HG03469 (cell line): ENCODE results near the gene SYNE4.
"Not testable (repeated sequence)": the region's sequence is repeated elsewhere in the genome, so short reads cannot be mapped to it uniquely, and the experiment has no call there.

Source experiments
- ATAC-seq: cut with Tn5 transposase; IDR thresholded peaks from one replicate; pipeline ENCODE4 v1.9.1; 2021; ENCODE audit warnings: mild to moderate bottlenecking, moderate library complexity, moderate number of reproducible peaks; ENCODE audit not compliant: unreplicated experiment

Gene SYNE4, protein sequence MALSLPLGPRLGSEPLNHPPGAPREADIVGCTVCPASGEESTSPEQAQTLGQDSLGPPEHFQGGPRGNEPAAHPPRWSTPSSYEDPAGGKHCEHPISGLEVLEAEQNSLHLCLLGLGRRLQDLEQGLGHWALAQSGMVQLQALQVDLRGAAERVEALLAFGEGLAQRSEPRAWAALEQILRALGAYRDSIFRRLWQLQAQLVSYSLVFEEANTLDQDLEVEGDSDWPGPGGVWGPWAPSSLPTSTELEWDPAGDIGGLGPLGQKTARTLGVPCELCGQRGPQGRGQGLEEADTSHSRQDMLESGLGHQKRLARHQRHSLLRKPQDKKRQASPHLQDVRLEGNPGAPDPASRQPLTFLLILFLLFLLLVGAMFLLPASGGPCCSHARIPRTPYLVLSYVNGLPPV

GRCh38 chr19:36008336-36008978 is at the start of gene SYNE4:
SYNE4 (minus strand) TSS chr19:36008813; CDS start chr19:36008681, 132 bp downstream.
- ATAC-seq, result no peak

GRCh38 chr19:36054733-36055686 is 46.4 kb upstream of the SYNE4 start, which contains the start of gene WDR62:
WDR62 (plus strand) TSS chr19:36054897; CDS start chr19:36054972, 75 bp downstream.
- peak; percentile 59 for ATAC-seq

GRCh38 chr19:36054119-36054732 is 45.6 kb upstream of the SYNE4 start, which contains the start of gene THAP8:
THAP8 (minus strand) TSS chr19:36054285; CDS start chr19:36054217, 68 bp downstream.
- peak; percentile 66 for ATAC-seq

- ATAC-seq, result no peak
Measured at GRCh38 chr19:36051637-36052036, 43.0 kb upstream of the SYNE4 start.

- ATAC-seq, result no peak
Measured at GRCh38 chr19:36051236-36051635, 42.6 kb upstream of the SYNE4 start.

DNA sequence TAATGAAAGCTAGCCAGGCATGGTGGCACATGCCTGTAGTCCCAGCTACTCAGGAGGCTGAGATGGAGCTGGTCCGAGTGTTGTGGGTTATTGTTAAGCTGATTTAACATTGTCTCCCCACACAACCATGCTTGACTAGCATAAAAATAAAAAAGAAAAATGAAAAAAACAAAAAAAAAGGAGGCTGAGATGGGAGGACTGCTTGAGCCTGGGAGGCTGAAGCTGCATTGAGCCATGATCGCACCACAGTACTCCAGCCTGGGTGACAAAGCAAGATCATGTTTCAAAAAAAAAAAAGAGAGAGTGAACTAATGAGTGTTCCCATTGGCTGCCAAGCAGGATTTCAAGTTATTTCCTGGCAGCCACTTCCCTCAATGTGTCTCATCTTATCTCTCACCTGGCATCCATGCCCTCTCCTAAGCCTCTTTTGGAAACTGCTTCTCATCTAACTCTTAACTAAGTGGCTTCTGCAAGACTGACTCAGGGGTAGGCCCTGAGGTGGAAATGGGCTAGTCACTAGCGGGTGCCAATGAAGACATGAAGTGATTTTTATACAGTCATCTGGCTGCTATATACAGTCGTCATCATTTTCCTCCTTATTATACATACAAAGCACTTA is 40.6 kb upstream of the SYNE4 start:
- no peak for ATAC-seq

DNA sequence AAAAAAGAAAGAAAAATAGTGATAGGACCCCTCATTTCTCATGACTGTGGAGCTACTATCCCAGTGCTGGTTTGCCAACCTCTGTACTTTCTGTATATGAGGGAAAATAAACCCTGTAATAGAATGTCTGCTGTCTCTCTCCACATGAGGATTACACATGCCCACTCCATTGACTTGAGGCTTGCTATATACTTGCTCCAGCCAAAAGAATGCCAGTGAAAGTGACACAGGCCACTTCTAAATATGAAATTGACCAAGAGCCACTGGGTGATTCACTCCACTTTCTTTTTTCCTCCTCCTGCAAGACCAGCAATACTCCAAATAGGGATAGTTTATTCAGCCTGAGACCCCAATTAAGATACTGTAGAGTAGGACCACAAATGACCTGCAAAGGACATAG is 39.2 kb upstream of the SYNE4 start:
- no peak for ATAC-seq

GRCh38 chr19:36046443-36047050 is 37.9 kb upstream of the SYNE4 start:
- no peak for ATAC-seq

- ATAC-seq, result no peak
Measured at GRCh38 chr19:36043952-36044351, 35.3 kb upstream of the SYNE4 start.

DNA sequence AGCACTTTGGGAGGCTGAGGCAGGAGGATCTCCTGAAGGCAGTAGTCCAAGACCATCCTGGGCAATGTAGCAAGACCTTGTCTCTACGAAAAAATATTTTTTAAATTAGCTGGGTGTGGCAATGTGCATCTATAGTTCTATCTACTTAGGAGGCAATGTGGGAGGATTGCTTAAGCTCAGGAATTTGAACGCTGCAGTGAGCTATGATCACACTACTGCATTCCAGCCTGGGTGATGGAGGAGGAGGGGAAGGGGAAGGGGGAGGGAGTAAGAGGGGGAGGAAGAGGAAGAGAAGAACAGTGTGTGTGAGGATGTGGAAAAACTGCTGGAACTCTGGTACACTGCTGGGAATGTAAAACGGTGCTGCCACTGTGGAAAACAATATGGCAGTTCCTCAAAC is 33.2 kb upstream of the SYNE4 start:
- no peak for ATAC-seq

DNA sequence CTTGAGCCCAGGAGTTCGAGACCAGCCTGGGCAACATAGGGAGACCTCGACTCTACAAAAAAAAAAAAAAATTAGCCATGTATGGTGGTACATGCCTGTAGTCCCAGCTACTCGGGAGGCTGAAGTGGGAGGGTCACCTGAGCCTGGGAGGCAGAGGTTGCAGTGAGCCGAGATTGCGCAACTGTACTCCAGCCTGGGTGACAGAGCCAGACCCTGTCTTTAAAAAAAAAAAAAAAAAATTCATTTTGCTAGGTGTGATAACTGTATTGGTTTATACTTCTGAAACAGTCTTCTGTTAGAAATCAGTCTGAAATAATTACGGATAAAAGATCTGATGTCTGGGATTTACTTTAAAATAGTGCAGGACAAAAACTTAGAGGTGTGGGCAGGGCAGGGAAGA is 32.5 kb upstream of the SYNE4 start:
- not testable (repeated sequence) for ATAC-seq

DNA sequence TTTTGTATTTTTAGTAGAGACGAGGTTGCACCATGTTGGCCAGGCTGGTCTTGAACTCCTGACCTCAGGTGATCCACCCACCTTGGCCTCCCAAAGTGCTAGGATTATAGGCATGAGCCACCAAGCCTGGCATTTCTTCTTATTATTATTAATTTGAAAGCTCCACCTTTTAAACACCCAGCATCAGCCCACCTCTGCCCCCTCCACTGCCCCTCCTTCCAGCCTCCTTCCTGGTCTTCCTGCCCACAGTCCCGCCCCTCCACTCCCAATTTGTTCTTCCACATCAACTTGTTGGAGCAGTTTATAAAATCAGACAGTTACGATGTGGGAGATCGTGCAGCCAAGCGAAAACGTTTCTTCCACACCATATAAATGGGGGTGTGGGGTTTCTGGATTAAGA is 31.9 kb upstream of the SYNE4 start:
- no peak for ATAC-seq

DNA sequence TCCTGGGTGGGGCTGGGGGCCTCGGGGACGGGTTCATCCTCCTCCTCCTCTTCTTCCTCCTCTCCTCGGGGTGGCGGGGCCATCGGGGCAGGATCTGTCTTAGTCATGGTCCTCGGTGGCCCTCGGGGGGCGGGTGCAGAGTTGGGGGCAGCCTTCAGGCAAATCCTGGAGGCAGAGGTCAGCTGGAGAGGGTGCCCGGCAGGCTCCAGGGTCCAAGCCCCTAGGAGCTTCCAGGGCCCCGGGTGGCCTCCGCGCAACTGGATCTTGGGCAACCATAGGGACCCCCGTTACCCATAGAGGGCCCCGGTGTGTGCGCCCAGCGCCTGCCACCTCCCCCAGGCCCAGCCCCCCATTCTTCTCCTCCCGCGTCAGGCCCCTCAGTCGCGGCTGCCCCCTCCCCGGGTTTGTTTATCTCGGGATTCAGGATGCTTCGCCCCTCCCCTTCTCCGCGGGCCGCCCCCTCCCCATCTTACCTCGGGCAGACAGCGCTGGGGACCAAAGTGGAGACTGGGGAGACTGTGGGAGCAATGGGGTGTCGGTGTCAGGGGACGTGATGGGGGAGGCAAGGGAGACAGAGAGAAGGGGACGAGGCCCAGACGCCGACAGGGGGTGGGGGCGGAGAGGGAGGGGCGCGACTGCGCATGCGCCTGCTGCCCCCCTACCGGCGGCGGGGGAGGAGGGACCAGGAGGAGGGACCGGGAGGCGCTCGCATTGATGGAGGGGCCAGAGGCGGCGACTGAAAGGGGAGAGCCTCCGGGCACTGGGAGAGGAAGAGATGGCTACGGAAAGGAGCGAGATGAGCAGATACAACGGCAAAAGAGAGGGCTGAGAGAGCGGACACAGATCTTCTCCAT is 23.9 kb upstream of the SYNE4 start, which contains the start of gene CLIP3:
CLIP3 (minus strand) TSS at position 623 of the 854 bp plus-strand sequence; CDS start at position 107, 516 bp downstream.
- no peak for ATAC-seq

GRCh38 chr19:36031308-36031707 is 22.7 kb upstream of the SYNE4 start:
- no peak for ATAC-seq

GRCh38 chr19:36030264-36031148 is 21.9 kb upstream of the SYNE4 start:
- no peak for ATAC-seq

- no peak for ATAC-seq
Measured at GRCh38 chr19:36028313-36029041, 19.9 kb upstream of the SYNE4 start.

DNA sequence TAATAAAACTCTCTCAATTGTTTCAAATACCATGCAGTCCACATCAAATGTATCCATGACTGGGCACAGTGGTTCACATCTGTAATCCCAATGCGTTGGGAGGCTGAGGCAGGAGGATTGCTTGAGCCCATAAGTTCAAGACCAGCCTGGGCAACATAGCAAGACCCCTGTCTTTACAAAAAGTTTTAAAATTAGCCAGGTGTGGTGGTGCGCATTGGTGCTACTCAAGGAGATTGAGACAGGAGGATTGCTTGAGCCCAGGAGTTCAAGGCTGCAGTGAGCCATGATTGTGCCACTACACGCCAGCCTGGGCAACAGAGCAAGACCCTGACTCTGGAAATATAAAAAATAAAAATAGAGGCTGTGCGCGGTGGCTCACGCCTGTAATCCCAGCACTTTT is 19.1 kb upstream of the SYNE4 start:
- no peak for ATAC-seq
